ENCODE results near the gene STK31.

DNA sequence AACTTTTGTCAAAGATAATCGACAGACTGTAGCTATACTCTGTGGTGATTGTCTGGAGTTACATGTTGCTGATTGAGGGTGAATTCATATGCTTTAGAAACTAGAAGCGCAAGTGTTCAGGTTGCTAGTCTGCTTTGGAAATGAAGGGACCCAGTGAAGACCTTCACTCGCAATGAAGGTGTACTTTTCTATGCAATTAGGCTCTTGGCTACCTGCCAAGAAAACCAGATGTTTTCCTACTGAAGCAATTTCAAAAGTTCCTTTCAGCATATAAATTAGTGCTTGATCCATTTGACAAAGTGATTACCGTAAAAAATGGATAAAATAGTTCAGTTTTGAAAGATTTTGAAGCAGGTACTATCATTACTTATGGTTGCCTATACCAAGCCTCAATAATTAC is 10.0 kb upstream of the STK31 start:
- no peak for TF ChIP-seq EZH2 (IDR thresholded peaks at IDR 0.05; ENCODE audit: low read length)
- TF ChIP-seq, protein P1, sequence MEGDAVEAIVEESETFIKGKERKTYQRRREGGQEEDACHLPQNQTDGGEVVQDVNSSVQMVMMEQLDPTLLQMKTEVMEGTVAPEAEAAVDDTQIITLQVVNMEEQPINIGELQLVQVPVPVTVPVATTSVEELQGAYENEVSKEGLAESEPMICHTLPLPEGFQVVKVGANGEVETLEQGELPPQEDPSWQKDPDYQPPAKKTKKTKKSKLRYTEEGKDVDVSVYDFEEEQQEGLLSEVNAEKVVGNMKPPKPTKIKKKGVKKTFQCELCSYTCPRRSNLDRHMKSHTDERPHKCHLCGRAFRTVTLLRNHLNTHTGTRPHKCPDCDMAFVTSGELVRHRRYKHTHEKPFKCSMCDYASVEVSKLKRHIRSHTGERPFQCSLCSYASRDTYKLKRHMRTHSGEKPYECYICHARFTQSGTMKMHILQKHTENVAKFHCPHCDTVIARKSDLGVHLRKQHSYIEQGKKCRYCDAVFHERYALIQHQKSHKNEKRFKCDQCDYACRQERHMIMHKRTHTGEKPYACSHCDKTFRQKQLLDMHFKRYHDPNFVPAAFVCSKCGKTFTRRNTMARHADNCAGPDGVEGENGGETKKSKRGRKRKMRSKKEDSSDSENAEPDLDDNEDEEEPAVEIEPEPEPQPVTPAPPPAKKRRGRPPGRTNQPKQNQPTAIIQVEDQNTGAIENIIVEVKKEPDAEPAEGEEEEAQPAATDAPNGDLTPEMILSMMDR (optimal IDR thresholded peaks at IDR 0.05 in 1 of 3, IDR thresholded peaks at IDR 0.05 in 1 of 3, conservative IDR thresholded peaks at IDR 0.05 in 1 of 3; ENCODE audit: extremely low read depth in 1 of 3, insufficient read depth in 2 of 3, low read length in 3 of 3), result no peak
